GM13976 (cell line): ENCODE measurements around the gene VMP1.

Experiments
- DNase-seq: peaks from one replicate; pipeline ENCODE4 v3.0.0; 2012; ENCODE audit warnings: low spot score
- CTCF ChIP-seq: IDR thresholded peaks from 2 replicates; pipeline ENCODE4 v1.5.1; 2012; ENCODE audit warnings: borderline replicate concordance, mild to moderate bottlenecking; ENCODE audit not compliant: insufficient read depth; ENCODE audit errors: extremely low read depth, missing control alignments, control extremely low read depth
- in situ Hi-C: fragments of 300-500 bp; cut with MboI; formaldehyde crosslinking; loops from one replicate; pipeline ENCODE4 v1.12.0; 2022; ENCODE audit warnings: low sequenced_read_pairs, mixed read lengths, inconsistent platforms; ENCODE audit not compliant: unreplicated experiment

The VMP1 gene

GRCh38 chr17:59830007-59830630 is 122.7 kb downstream of the VMP1 start:
- DNase-seq: no peak
- in situ Hi-C loops: no loop called here
- no peak for TF ChIP-seq CTCF

- in situ Hi-C loops: no loop called here
- no peak for TF ChIP-seq CTCF
- DNase-seq: no peak
These were observed 123.5 kb downstream of the VMP1 start for GRCh38 chr17:59830846-59831486.

- in situ Hi-C loops: no loop called here
- TF ChIP-seq CTCF: no peak
- no peak for DNase-seq
These were observed 125.5 kb downstream of the VMP1 start for GRCh38 chr17:59832883-59833379.

- no peak for TF ChIP-seq CTCF
- peak; percentile 66 for DNase-seq
- in situ Hi-C loops: no loop called here
These were observed 130.0 kb downstream of the VMP1 start for GRCh38 chr17:59837308-59838051.

- TF ChIP-seq CTCF: no peak
- in situ Hi-C loops: no loop called here
These were observed 130.8 kb downstream of the VMP1 start for GRCh38 chr17:59838052-59838916.

GRCh38 chr17:59839651-59840328 is 132.3 kb downstream of the VMP1 start:
- TF ChIP-seq CTCF: no peak
- DNase-seq: no peak
- in situ Hi-C loops: no loop called here

More at GRCh38 chr17:59838052-59838916, 130.8 kb downstream of the VMP1 start:
- no peak for DNase-seq
